Measurements from ENCODE around the gene EFR3B.
A peak's percentile ranks its signal among the peaks of the same experiment; 100 is the strongest.

Gene EFR3B

GRCh38 chr2:25103287-25103871 lies 61.5 kb downstream of the EFR3B start:
- peak; percentile 88 for ATAC-seq
- TF ChIP-seq TSHZ2 (CRISPR knock-in tag; IDR thresholded peaks at IDR 0.05) (no peak), ESRRG (CRISPR knock-in tag; IDR thresholded peaks at IDR 0.05) (no peak), GLIS3 (CRISPR knock-in tag; IDR thresholded peaks at IDR 0.05) (no peak), SNAI2 (CRISPR knock-in tag; IDR thresholded peaks at IDR 0.05) (no peak), ISL1 (CRISPR knock-in tag; IDR thresholded peaks at IDR 0.05) (peak; percentile 80), RARB (CRISPR knock-in tag; IDR thresholded peaks at IDR 0.05) (no peak), ZNF8 (CRISPR knock-in tag; IDR thresholded peaks at IDR 0.05) (no peak), ZNF70 (CRISPR knock-in tag; IDR thresholded peaks at IDR 0.05) (no peak), ZFP3 (CRISPR knock-in tag; IDR thresholded peaks at IDR 0.05) (peak; percentile 62; the same call in 1 of the 2 replicates), PATZ1 (CRISPR knock-in tag; IDR thresholded peaks at IDR 0.05; ENCODE audit: borderline replicate concordance) (peak; percentile 39; the same call in 1 of the 2 replicates), TCF4 (CRISPR knock-in tag; IDR thresholded peaks at IDR 0.05; ENCODE audit: borderline replicate concordance) (no peak)

- no peak for ATAC-seq
- no peak for TF ChIP-seq ZNF70 (CRISPR knock-in tag; IDR thresholded peaks at IDR 0.05)
- no peak for TF ChIP-seq CSDC2 (CRISPR knock-in tag; IDR thresholded peaks at IDR 0.05)
- no peak for TF ChIP-seq TSHZ2 (CRISPR knock-in tag; IDR thresholded peaks at IDR 0.05)
- TF ChIP-seq ZNF565 (CRISPR knock-in tag; conservative IDR thresholded peaks at IDR 0.05; ENCODE audit: low read depth) = no peak
- no peak for TF ChIP-seq ZNF8 (CRISPR knock-in tag; IDR thresholded peaks at IDR 0.05)
- no peak for TF ChIP-seq ISL1 (CRISPR knock-in tag; IDR thresholded peaks at IDR 0.05)
- TF ChIP-seq SNAI2 (CRISPR knock-in tag; IDR thresholded peaks at IDR 0.05) = no peak
- no peak for TF ChIP-seq ZFP3 (CRISPR knock-in tag; IDR thresholded peaks at IDR 0.05)
- TF ChIP-seq ZC3H10 (CRISPR knock-in tag; IDR thresholded peaks at IDR 0.05) = no peak
- no peak for TF ChIP-seq TCF4 (CRISPR knock-in tag; IDR thresholded peaks at IDR 0.05; ENCODE audit: borderline replicate concordance)
- no peak for TF ChIP-seq ARNTL (CRISPR knock-in tag; IDR thresholded peaks at IDR 0.05; ENCODE audit: borderline replicate concordance, low read depth)
- no peak for TF ChIP-seq BACH2 (CRISPR knock-in tag; IDR thresholded peaks at IDR 0.05; ENCODE audit: borderline replicate concordance)
- no peak for TF ChIP-seq RARB (CRISPR knock-in tag; IDR thresholded peaks at IDR 0.05)
Measured at GRCh38 chr2:25104736-25105135, 62.9 kb downstream of the EFR3B start.

GRCh38 chr2:25105336-25106085 lies 63.6 kb downstream of the EFR3B start:
- ATAC-seq = peak; percentile 83
- TF ChIP-seq ISL1 (CRISPR knock-in tag; IDR thresholded peaks at IDR 0.05) (peak; percentile 33; the same call in 1 of the 2 replicates), ZFP3 (CRISPR knock-in tag; IDR thresholded peaks at IDR 0.05) (peak; percentile 24; the same call in 1 of the 2 replicates), TOX (CRISPR knock-in tag; IDR thresholded peaks at IDR 0.05; ENCODE audit: borderline replicate concordance) (no peak), POU6F1 (CRISPR knock-in tag; IDR thresholded peaks at IDR 0.05; ENCODE audit: borderline replicate concordance, low read depth) (no peak)

All from SK-N-SH treated with all-trans-retinoic acid at 6 μM for 48 hours (cell line).